GM18867 (cell line): ENCODE results near the gene FKBP1C.

Experiments used
- ATAC-seq: cut with Tn5 transposase; IDR thresholded peaks from one replicate; pipeline ENCODE4 v1.9.1; 2021; ENCODE audit warnings: mild to moderate bottlenecking, moderate library complexity; ENCODE audit not compliant: unreplicated experiment

Gene FKBP1C

GRCh38 chr6:63259153-63259552 lies 47.9 kb downstream of the FKBP1C start:
- no peak for ATAC-seq

- no peak for ATAC-seq
These were observed 50.6 kb downstream of the FKBP1C start for GRCh38 chr6:63261820-63262219.
